ENCODE results near the gene GAB3. TPM values are rescaled to one million over a fixed set of nuclear protein-coding genes. Genes with fewer than 3 reads are reported as not detected.

GAB3 gene
- total and polyA plus RNA-seq, 4 donors, result 0.66 to 10.4 (median 1.6) TPM

DNA sequence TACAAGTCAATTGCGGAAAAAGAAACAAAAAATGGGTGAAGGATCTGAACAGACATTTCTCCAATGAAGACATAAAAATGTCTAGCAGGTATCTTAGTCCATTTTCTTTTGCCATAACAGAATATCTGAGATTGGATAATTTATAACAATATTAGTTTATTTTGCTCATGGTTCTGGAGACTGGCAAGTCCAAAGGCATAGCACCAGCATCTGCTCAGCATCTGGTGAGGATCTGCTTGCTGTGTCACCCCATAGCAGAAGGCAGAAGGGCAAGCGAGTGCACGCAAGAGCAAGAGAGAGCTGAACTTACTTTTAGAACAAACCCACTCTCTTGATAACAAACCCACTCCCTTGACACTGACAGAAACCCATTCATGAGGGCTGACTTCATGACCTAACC is 29.7 kb downstream of the GAB3 start:
- no peak overlapping the region for H3K9ac ChIP-seq (ENCODE audit: low read depth in 1 of 2, low read length in 2 of 2)
- H3K4me3 ChIP-seq (ENCODE audit: low read depth in 1 of 3, low read length in 3 of 3), result no peak overlapping the region
- TF ChIP-seq ZBTB33 (IDR thresholded peaks at IDR 0.05) (no peak), HNF4A (conservative IDR thresholded peaks at IDR 0.05) (no peak), SP1 (IDR thresholded peaks at IDR 0.05) (no peak), RAD21 (IDR thresholded peaks at IDR 0.05) (no peak), TAF1 (conservative IDR thresholded peaks at IDR 0.05) (no peak), FOXA1 (IDR thresholded peaks at IDR 0.05) (no peak), REST (IDR thresholded peaks at IDR 0.05) (no peak), MAX (IDR thresholded peaks at IDR 0.05) (no peak), FOXA2 (IDR thresholded peaks at IDR 0.05) (no peak), HNF4G (IDR thresholded peaks at IDR 0.05) (no peak), GABPA (IDR thresholded peaks at IDR 0.05 in 1 of 2, conservative IDR thresholded peaks at IDR 0.05 in 1 of 2) (no peak), JUND (IDR thresholded peaks at IDR 0.05) (no peak), NR2F2 (IDR thresholded peaks at IDR 0.05) (no peak)
- H3K27me3 ChIP-seq (ENCODE audit: control insufficient read depth in 4 of 4, insufficient read depth in 4 of 4, low read length in 3 of 4), result no peaks in the 10 kb centered on the region
- no peaks in the 10 kb centered on the region for H3K9me3 ChIP-seq (ENCODE audit: control insufficient read depth in 4 of 4, low read length in 3 of 4)
- H3K4me1 ChIP-seq (ENCODE audit: control insufficient read depth in 4 of 4, insufficient read depth in 4 of 4, low read length in 3 of 4), result no peaks in the 10 kb centered on the region
- H3K27ac ChIP-seq (ENCODE audit: low read depth in 1 of 2, low read length in 2 of 2), result no peak overlapping the region
- H3K36me3 ChIP-seq (ENCODE audit: control insufficient read depth in 4 of 4, insufficient read depth in 3 of 4, low read depth in 1 of 4, low read length in 3 of 4), result no peaks in the 10 kb centered on the region
- no peak for DNase-seq (ENCODE audit: low spot score)
- WGBS, result 98% methylated on average over 3 of the region's 3 CpGs

DNA sequence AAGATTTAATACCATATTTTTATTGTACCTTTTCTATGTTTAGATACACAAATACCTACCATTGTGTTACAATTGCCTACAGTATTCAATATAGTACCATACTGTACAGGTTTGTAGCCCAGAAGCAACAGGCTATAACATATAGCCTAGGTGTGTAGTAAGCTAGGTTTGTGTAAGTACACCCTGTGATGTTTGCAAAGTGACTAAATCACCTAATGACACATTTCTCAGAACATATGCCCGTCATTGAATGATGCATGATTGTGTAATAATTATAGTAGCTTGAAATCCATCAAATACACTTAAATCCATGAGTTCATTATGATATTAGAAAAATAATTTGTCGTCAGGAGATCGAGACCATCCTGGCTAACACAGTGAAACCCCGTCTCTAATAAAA is 30.8 kb downstream of the GAB3 start:
- Histone ChIP-seq H3K36me3 (ENCODE audit: control insufficient read depth in 4 of 4, insufficient read depth in 3 of 4, low read depth in 1 of 4, low read length in 3 of 4) (no peaks in the 10 kb centered on the region), H3K9ac (ENCODE audit: low read depth in 1 of 2, low read length in 2 of 2) (no peak overlapping the region), H3K4me3 (ENCODE audit: low read depth in 1 of 3, low read length in 3 of 3) (no peak overlapping the region), H3K27ac (ENCODE audit: low read depth in 1 of 2, low read length in 2 of 2) (no peak overlapping the region), H3K9me3 (ENCODE audit: control insufficient read depth in 4 of 4, low read length in 3 of 4) (no peaks in the 10 kb centered on the region), H3K4me1 (ENCODE audit: control insufficient read depth in 4 of 4, insufficient read depth in 4 of 4, low read length in 3 of 4) (no peaks in the 10 kb centered on the region), H3K27me3 (ENCODE audit: control insufficient read depth in 4 of 4, insufficient read depth in 4 of 4, low read length in 3 of 4) (no peaks in the 10 kb centered on the region)
- TF ChIP-seq HNF4A (conservative IDR thresholded peaks at IDR 0.05), result no peak
- no peak for TF ChIP-seq HNF4G (IDR thresholded peaks at IDR 0.05)
- no peak for TF ChIP-seq JUND (IDR thresholded peaks at IDR 0.05)
- no peak for TF ChIP-seq FOXA1 (IDR thresholded peaks at IDR 0.05)
- no peak for DNase-seq (ENCODE audit: low spot score)
- WGBS, result 69% methylated on average over 4 of the region's 4 CpGs

GRCh38 chrX:154719132-154719675 is 31.7 kb downstream of the GAB3 start:
- Histone ChIP-seq H3K9ac (ENCODE audit: low read depth in 1 of 2, low read length in 2 of 2) (no peak overlapping the region), H3K36me3 (ENCODE audit: control insufficient read depth in 4 of 4, insufficient read depth in 3 of 4, low read depth in 1 of 4, low read length in 3 of 4) (no peaks in the 10 kb centered on the region), H3K4me3 (ENCODE audit: low read depth in 1 of 3, low read length in 3 of 3) (no peak overlapping the region), H3K4me1 (ENCODE audit: control insufficient read depth in 4 of 4, insufficient read depth in 4 of 4, low read length in 3 of 4) (no peaks in the 10 kb centered on the region), H3K27me3 (ENCODE audit: control insufficient read depth in 4 of 4, insufficient read depth in 4 of 4, low read length in 3 of 4) (no peaks in the 10 kb centered on the region), H3K27ac (ENCODE audit: low read depth in 1 of 2, low read length in 2 of 2) (peak overlapping the region in 1 of 2 donors; percentile 54), H3K9me3 (ENCODE audit: control insufficient read depth in 4 of 4, low read length in 3 of 4) (no peaks in the 10 kb centered on the region)
- 70% methylated on average over 6 of the region's 6 CpGs for WGBS
- DNase-seq (ENCODE audit: low spot score), result no peak
- TF ChIP-seq HNF4G (IDR thresholded peaks at IDR 0.05) (no peak), ATF3 (IDR thresholded peaks at IDR 0.05) (no peak), GABPA (IDR thresholded peaks at IDR 0.05 in 1 of 2, conservative IDR thresholded peaks at IDR 0.05 in 1 of 2) (no peak), ZBTB33 (IDR thresholded peaks at IDR 0.05) (no peak), YY1 (IDR thresholded peaks at IDR 0.05) (no peak), SP1 (IDR thresholded peaks at IDR 0.05) (no peak), MAX (IDR thresholded peaks at IDR 0.05) (no peak), EGR1 (IDR thresholded peaks at IDR 0.05; ENCODE audit: low read depth in 2 of 2) (no peak)
- TF ChIP-seq, protein P1, sequence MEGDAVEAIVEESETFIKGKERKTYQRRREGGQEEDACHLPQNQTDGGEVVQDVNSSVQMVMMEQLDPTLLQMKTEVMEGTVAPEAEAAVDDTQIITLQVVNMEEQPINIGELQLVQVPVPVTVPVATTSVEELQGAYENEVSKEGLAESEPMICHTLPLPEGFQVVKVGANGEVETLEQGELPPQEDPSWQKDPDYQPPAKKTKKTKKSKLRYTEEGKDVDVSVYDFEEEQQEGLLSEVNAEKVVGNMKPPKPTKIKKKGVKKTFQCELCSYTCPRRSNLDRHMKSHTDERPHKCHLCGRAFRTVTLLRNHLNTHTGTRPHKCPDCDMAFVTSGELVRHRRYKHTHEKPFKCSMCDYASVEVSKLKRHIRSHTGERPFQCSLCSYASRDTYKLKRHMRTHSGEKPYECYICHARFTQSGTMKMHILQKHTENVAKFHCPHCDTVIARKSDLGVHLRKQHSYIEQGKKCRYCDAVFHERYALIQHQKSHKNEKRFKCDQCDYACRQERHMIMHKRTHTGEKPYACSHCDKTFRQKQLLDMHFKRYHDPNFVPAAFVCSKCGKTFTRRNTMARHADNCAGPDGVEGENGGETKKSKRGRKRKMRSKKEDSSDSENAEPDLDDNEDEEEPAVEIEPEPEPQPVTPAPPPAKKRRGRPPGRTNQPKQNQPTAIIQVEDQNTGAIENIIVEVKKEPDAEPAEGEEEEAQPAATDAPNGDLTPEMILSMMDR (IDR thresholded peaks at IDR 0.05; ENCODE audit: low read depth, low read length, missing input control), result no peak
